Heart left ventricle (tissue), 16 donors: ENCODE results near the gene CAMKMT. TPM values are rescaled to one million over a fixed set of nuclear protein-coding genes. Genes with fewer than 3 reads are reported as not detected.

Experiments
- ATAC-seq, 4 donors: fragments of 200-7000 bp; cut with Tn5 transposase; one replicate each; pipeline ENCODE4 v1.9.1; 2020 to 2022; ENCODE audit warnings: moderate library complexity in 4 of 4, mild to moderate bottlenecking in 3 of 4, moderate number of reproducible peaks in 1 of 4
- DNase-seq, 5 donors: peaks; one replicate each; pipeline ENCODE4 v3.0.0-alpha.2; 2020
- H3K27ac ChIP-seq, 12 donors: fragments of 200-600 bp; sonication (generic) in 4 of 12; one replicate each; pipeline versions ENCODE4 v1.5.0 to v1.8.0; 2016 to 2022; ENCODE audit warnings: mild to moderate bottlenecking in 2 of 12
- H3K27me3 ChIP-seq, 9 donors: fragments of 200-600 bp; sonication (generic) in 2 of 9; one replicate each; pipeline versions ENCODE4 v1.5.1 to v1.8.0; 2016 to 2022; ENCODE audit warnings: mild to moderate bottlenecking in 3 of 9
- H3K36me3 ChIP-seq, 9 donors: fragments of 200-600 bp; sonication (generic) in 2 of 9; one replicate each; pipeline versions ENCODE4 v1.5.0 to v1.8.0; 2018 to 2022; ENCODE audit warnings: mild to moderate bottlenecking in 2 of 9
- H3K4me1 ChIP-seq, 12 donors: fragments of 200-600 bp; sonication (generic) in 4 of 12; one replicate each; pipeline versions ENCODE4 v1.5.0 to v1.8.0; 2016 to 2022; ENCODE audit warnings: mild to moderate bottlenecking in 3 of 12
- H3K4me3 ChIP-seq, 12 donors: fragments of 200-600 bp; sonication (generic) in 4 of 12; one replicate each; pipeline versions ENCODE4 v1.5.0 to v1.8.0; 2017 to 2022; ENCODE audit warnings: mild to moderate bottlenecking in 9 of 12, moderate library complexity in 4 of 12
- H3K9me3 ChIP-seq, 12 donors: fragments of 200-600 bp; sonication (generic) in 4 of 12; one replicate each; pipeline versions ENCODE4 v1.5.0 to v1.8.0; 2016 to 2022; ENCODE audit warnings: mild to moderate bottlenecking in 1 of 12
- CTCF ChIP-seq, 12 donors: fragments of 200-600 bp; sonication (generic) in 4 of 12; IDR thresholded peaks; one replicate each; pipeline versions ENCODE4 v1.5.0 to v1.8.0; 2018 to 2022; ENCODE audit warnings: antibody characterized with exemption in 12 of 12, mild to moderate bottlenecking in 5 of 12
- POLR2A ChIP-seq, 2 donors: fragments of 450-650 bp; IDR thresholded peaks; one replicate each; pipeline ENCODE4 v1.6.1; 2017; ENCODE audit warnings: antibody characterized with exemption in 2 of 2, mild to moderate bottlenecking in 2 of 2, moderate library complexity in 2 of 2
- WGBS, 4 donors: extraction: QIAGEN DNeasy Blood & Tissue Kit in 2 of 4; methylation state at CpG; one replicate each; pipeline versions ENCODE4 v1.1.5 to v1.1.7; 2013 to 2018; 5-methylcytosine and 5-hydroxymethylcytosine counted together
- intact Hi-C, 10 donors: fragments of 100-400 bp; cut with DNase I; formaldehyde crosslinking; loops; one replicate each; pipeline versions ENCODE4 v1.11.1 to v1.14.2; 2022
- polyA plus RNA-seq, 2 donors: library from polyadenylated mRNA; stranded (reverse); fragments of 200-250 nt; gene quantifications; one replicate each; pipeline ENCODE4 v1.2.3, GENCODE V29; 2013
- total RNA-seq, 9 donors: library from RNA; depleted of rRNA in 2 of 9; stranded (reverse); fragments of >200 nt in 2 of 9; fragmentation: NEBNext Ultra II Directional in 3 of 9; extraction: Animal tissue kit (Norgen Biotek cat#: 25700) in 3 of 9; gene quantifications; one replicate each; pipeline versions ENCODE4 v1.1.0 to v1.2.4, GENCODE V29; 2016 to 2023
- donor health status: ischemic (EF 13 %, LVEDD 7.1; RV severe dilation, severe dysfunction).
- donor health status: healthy with polysubstance abuse.
- donor health status: DM: no; HTN: yes; CAD: no.
- donor health status: DM: no; HTN: no; CAD: no.
- donor health status: ischemic (EF 25% LVEDD 6.9; RV normal size, moderate dysfunction).
- donor health status: ischemic (EF 25% LVEDD 5.7; RV mildly dilated, moderate dysfunction).
- donor health status: healthy.
- donor health status: DM: yes; HTN: yes; CAD: no.
- donor health status: ischemic (EF 35%, LVEDD 5.7; RV mildly dilated, moderate dysfunction).
- donor health status: nonischemic (EF 11% LVEDD 7.7; RV severe dilation, severe dysfunction).
- donor health status: DM: yes; HTN: yes; CAD: no.
- donor health status: PGD.
- donor health status: ischemic (EF 29% LVEDD 5.4; RV normal size, mild dysfunction).
- donor health status: nonischemic (EF 23%, LVEDD 6.1; RV moderate dilation, normal function).

Gene CAMKMT
- total and polyA plus RNA-seq, 11 donors: 2.5 to 10.1 (median 4.4) TPM

GRCh38 chr2:44708661-44709000 is 346.9 kb downstream of the CAMKMT start:
- DNase-seq (no peak), ATAC-seq (no peak)
- no peaks in the 10 kb centered on the region for H3K36me3 ChIP-seq
- 54 to 61% (median 57%) methylated on average over 3 of the region's 3 CpGs for WGBS, 4 donors
- no peaks in the 10 kb centered on the region for H3K27me3 ChIP-seq
- peaks cover 0 to 15% (median 0%) of the 10 kb centered on the region in 12 donors for H3K4me1 ChIP-seq
- H3K4me3 ChIP-seq: no peak overlapping the region
- no peaks in the 10 kb centered on the region for H3K9me3 ChIP-seq
- TF ChIP-seq POLR2A (IDR thresholded peaks at IDR 0.05) (no peak), CTCF (IDR thresholded peaks at IDR 0.05) (no peak)
- intact Hi-C loops: no loop called here
- H3K27ac ChIP-seq: peak overlapping the region in 1 of 12 donors; percentile 29

GRCh38 chr2:44713170-44713569 is 351.4 kb downstream of the CAMKMT start:
- H3K27ac ChIP-seq: no peak overlapping the region
- TF ChIP-seq CTCF (IDR thresholded peaks at IDR 0.05) (no peak), POLR2A (IDR thresholded peaks at IDR 0.05) (no peak)
- peaks cover 0 to 15% (median 0%) of the 10 kb centered on the region in 12 donors for H3K4me1 ChIP-seq
- H3K9me3 ChIP-seq: no peaks in the 10 kb centered on the region
- 87 to 91% (median 89%) methylated on average over 3 of the region's 3 CpGs for WGBS, 4 donors
- no peak for ATAC-seq
- DNase-seq: no peak
- H3K27me3 ChIP-seq: no peaks in the 10 kb centered on the region
- no peaks in the 10 kb centered on the region for H3K36me3 ChIP-seq
- no peak overlapping the region for H3K4me3 ChIP-seq
- intact Hi-C loops: loop anchor here in 4 of 10 donors (5.0 to 10.0 kb wide), 7 partner anchors 148 to 318 kb away; no protein-coding TSS in a partner anchor

GRCh38 chr2:44715671-44716081 is 353.9 kb downstream of the CAMKMT start:
- Histone ChIP-seq H3K4me3 (no peak overlapping the region), H3K36me3 (no peaks in the 10 kb centered on the region), H3K4me1 (peaks cover 0 to 9% (median 0%) of the 10 kb centered on the region in 12 donors), H3K9me3 (no peaks in the 10 kb centered on the region), H3K27ac (no peak overlapping the region), H3K27me3 (no peaks in the 10 kb centered on the region)
- DNase-seq (peak in 1 of 5 donors; percentile 6), ATAC-seq (peak in 3 of 4 donors; percentile 61 to 79 (median 69))
- intact Hi-C loops: loop anchor here in 7 of 10 donors (2.0 to 10.0 kb wide), 10 partner anchors 151 to 321 kb away; no protein-coding TSS in a partner anchor
- 65 to 75% (median 70%) methylated on average over 3 of the region's 3 CpGs for WGBS, 4 donors
- TF ChIP-seq POLR2A (IDR thresholded peaks at IDR 0.05) (no peak), CTCF (IDR thresholded peaks at IDR 0.05) (peak; percentile 17 to 59 (median 40))

GRCh38 chr2:44716131-44716530 is 354.4 kb downstream of the CAMKMT start:
- 82 to 98% (median 90%) methylated on average over 3 of the region's 3 CpGs for WGBS, 4 donors
- H3K9me3 ChIP-seq: no peaks in the 10 kb centered on the region
- intact Hi-C loops: loop anchor here in 7 of 10 donors (5.0 to 10.0 kb wide), 9 partner anchors 151 to 321 kb away; no protein-coding TSS in a partner anchor
- no peak overlapping the region for H3K27ac ChIP-seq
- no peak for DNase-seq
- no peaks in the 10 kb centered on the region for H3K36me3 ChIP-seq
- H3K4me1 ChIP-seq: peaks cover 0 to 9% (median 0%) of the 10 kb centered on the region in 12 donors
- H3K27me3 ChIP-seq: no peaks in the 10 kb centered on the region
- no peak overlapping the region for H3K4me3 ChIP-seq
- no peak for TF ChIP-seq CTCF (IDR thresholded peaks at IDR 0.05)
- TF ChIP-seq POLR2A (IDR thresholded peaks at IDR 0.05): no peak
- no peak for ATAC-seq
